ENCODE data around the gene PHPT1.
"Not testable (repeated sequence)": the region's sequence is repeated elsewhere in the genome, so short reads cannot be mapped to it uniquely, and the experiment has no call there.

The PHPT1 gene

DNA sequence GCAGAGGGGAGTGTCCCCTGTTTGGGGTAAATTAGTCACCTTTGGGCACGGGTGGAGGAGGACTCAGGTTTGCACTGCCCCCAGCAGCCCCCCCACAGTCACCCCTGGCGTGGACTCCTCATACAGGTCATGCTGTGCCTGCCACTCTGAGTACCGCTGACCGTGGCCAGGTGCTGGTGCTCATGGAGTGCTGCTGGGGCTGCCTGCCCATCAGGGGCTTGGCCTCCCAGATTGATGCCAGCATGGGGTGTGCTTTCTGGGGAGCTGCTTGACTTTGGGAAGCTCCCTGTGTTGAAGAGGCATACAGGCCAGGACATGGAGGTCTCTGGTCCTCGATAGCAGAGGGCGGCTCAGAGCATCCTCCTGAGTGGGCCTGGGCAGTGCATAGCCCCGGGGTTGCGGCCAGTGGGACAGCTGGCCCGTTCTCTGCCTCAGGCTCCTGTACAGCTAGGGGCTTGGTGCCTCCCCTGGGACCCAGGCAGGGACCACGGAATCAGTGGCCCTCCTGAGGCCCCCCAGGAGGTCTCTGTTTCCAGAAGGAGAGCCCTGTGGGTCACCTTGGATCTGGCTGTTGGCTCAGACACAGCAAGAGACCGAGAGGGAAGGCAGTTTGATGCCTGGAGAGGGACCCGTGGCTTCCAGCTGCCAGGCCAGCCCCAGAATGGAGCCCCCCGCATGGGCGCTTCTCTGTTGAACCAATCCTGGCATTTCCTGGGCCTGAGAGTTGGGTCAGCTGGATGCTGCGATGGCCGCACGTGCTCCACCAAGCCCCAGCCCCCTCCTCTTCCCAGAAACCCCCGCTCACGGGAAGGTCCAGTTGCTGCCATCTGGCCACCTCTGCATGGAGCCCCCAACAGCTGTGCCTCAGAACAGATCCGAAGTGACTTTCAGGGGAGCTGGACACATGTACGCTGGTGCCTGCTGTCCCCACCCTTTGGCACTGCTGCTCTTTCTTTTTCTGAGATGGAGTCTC is 13.0 kb upstream of the PHPT1 start:
- no peak for DNase-seq

GRCh38 chr9:136837146-136837855 is 11.9 kb upstream of the PHPT1 start:
- DNase-seq: no peak

DNA sequence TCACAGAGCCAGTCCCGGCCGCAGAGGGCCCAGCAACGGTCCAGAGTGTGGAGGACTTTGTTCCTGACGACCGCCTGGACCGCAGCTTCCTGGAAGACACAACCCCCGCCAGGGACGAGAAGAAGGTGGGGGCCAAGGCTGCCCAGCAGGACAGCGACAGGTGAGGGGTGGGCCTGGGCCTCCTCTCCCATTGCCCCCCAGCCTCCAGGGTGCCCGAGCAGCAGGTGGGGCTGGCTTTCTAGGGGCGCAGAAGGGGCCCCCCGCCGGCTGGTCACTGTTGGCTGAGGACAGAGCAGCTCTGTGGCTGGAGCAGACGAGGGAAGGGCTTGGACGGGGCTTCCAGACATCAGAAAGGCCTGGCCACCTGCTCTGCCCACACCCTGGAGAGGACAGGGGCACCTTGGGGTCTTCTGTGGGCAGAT is 11.3 kb upstream of the PHPT1 start:
- not testable (repeated sequence) for DNase-seq

- DNase-seq: no peak
Measured at GRCh38 chr9:136838314-136839228, 10.6 kb upstream of the PHPT1 start.

- no peak for DNase-seq
Measured at GRCh38 chr9:136839229-136840139, 9.7 kb upstream of the PHPT1 start.

- peak in 1 of 56 donors; percentile 24 for DNase-seq
Measured at GRCh38 chr9:136840140-136840876, 8.9 kb upstream of the PHPT1 start.

DNA sequence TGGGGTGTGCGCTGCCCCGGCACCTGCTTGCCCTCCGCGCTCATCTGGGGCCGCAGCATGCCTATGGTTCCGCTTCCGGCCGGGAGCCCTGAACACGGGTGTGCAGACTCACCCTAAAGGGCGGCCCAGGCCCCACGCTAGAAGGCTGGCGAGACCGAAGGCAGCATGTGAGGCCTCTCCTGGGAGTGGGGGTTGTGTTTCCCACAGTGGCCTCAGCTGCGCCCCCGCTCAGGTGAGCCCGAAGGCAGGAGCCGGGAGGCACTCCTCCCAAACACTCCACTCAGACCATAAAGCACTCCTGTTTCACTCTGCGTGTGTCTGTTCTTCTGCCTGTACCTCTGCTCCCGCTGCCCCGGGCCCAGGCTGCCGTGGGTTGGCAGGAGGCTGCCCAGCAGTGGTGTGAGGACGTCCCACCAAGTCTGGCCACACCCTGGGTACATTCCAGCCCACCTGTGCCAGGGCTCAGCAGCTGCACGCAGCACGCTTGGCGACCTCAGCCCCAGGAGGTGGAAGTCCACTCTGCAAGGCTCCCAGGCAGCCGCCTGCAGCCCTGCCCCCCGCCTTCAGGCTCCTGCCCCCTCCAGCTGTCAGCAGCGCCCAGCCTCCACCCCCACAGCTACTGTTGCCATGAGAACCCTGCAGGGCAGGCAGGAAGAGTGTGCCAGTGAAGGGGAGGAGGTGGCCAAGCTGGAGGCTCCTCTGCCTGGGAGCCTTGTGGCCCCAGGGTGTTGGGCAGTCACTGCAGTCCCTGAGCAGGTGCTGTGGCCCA is 8.1 kb upstream of the PHPT1 start:
- DNase-seq: peak in 53 of 56 donors; percentile 29 to 91 (median 74)

- DNase-seq: not testable (repeated sequence)
Measured at GRCh38 chr9:136841646-136842379, 7.4 kb upstream of the PHPT1 start.

DNA sequence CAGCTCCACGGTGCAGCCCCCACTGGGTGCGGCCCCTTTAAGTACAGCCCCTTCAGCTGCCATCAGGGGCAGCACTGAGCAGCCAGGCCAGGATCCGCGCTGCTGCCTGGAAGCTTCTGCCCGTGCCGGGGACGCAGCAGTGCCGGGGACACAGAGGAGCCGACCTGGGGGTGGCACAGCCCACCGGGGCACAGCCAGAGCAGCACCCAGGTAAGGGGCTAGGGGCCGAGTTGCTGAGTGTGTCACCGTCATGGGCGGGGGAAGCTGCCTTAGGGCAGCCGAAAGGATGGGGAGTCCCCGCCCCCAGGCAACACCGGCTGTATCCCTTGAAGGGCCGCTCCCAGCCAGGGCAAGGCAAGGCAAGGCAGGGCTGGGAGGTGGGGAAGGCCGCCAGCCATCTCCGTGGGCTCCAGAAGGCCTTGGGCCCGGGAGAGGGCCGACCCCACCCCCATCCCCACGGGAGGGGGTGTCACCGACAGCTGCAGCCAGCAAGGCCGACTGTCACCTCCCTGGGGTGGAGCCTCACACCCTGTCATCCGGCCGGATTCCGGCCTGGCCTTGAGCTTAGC is 6.7 kb upstream of the PHPT1 start, which contains the start of gene AJM1:
AJM1 (plus strand) TSS at position 99 of the 569 bp plus-strand sequence. CDS start 1,937 bp downstream, outside the sequence.
- peak in 55 of 56 donors; percentile 20 to 85 (median 66) for DNase-seq

DNA sequence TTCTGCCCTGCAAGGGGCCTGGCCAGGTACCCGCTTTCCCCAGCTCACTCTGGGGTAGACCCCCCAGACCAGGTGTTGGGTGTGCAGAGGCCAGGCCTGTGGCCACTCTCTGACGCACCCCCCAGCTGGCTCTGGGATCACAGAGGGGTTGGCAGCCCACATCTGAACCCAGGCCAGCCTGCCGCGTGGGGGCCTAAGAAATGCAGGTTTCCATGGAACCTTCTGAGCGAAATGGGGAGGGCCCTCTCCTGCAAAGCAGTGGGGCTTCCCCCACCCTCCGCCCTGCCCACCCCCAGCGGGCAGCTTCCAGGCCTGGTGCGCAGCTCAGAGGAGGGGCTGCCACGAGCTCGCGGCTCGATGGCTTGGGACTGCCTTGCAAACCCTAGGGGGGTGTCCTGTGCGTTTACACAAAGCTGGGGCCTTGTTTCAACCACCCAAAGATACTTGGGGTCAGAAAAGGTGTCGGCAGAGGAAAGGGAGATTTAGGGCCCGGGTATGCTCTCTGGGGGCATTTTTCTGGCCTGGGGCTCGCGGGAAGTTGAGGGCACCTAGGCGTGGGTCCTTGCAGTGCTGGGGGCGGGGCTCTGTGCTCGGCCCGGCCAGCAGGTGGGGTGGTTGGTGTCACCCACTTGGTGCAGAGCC is 5.9 kb upstream of the PHPT1 start:
- DNase-seq: peak in 22 of 56 donors; percentile 17 to 73 (median 38)

DNA sequence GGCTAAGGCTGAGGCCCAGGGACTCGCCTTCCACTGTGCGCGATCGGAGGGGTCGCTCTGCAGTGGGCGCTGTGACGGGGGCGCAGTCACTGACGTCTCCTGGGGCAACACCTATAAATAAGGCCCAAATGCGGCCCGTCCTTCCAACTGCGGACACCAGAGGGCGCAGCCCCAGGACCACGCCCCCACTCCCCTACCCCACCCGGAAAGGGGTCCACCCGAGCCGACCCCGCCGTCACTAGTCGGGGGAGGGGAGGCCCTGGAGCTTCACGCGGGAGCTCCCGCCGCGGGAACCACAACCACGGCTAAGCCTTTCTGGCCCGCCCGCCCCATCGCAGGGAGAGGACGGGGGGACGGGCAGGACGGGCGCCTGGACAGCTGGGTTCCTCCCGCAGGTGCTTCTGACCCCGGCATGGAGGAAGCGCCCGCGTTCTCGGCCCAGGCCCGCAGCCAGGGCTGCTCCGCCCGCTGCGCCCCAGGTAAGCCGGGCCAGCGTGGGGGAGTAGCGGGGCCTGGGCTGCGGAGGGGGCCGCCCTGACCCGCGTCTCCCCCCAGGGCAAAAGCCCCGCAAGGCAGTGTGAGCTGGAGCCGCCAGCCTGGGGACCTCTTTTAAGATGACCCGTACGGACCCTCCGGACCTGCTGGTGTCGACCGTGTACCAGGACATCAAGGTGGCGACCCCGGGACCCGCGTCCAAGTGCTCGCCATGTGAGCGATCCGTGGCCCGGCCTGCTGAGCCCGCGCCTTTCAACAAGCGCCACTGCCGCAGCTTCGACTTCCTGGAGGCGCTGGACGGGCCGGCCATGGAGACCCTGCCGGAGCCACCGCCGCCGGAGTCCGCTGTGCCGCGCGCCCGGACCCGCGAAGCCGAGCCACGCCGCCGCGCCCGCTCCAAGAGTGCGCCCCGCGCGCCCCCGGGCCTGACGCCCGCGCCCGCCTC is 5.1 kb upstream of the PHPT1 start:
- peak in 8 of 56 donors; percentile 18 to 61 (median 34) for DNase-seq

- DNase-seq: no peak
Measured at GRCh38 chr9:136844761-136845464, 4.3 kb upstream of the PHPT1 start.

GRCh38 chr9:136845465-136846260 is 3.5 kb upstream of the PHPT1 start:
- no peak for DNase-seq
